NCI-H748 (cell line): ENCODE results near the gene ASAH2.
"Not testable (repeated sequence)": the region's sequence is repeated elsewhere in the genome, so short reads cannot be mapped to it uniquely, and the experiment has no call there.

Experiments used
- DNase-seq: peaks from one replicate; lab custom pipeline; 2025; ENCODE audit not compliant: unreplicated experiment; lab: John Stamatoyannopoulos, UW

Gene ASAH2

GRCh38 chr10:50251394-50251793 lies at the start of gene ASAH2:
TSS of gene ASAH2 (minus strand) at chr10:50251516. CDS start at chr10:50248610, 2,906 bp downstream.
- no peak for DNase-seq

GRCh38 chr10:50299948-50300669 lies 48.8 kb upstream of the ASAH2 start:
- no peak for DNase-seq

GRCh38 chr10:50295367-50295766 lies 44.1 kb upstream of the ASAH2 start:
- no peak for DNase-seq

GRCh38 chr10:50294582-50294981 lies 43.3 kb upstream of the ASAH2 start:
- DNase-seq: no peak

GRCh38 chr10:50293513-50294313 lies 42.4 kb upstream of the ASAH2 start:
- no peak for DNase-seq

GRCh38 chr10:50291261-50291850 lies 40.0 kb upstream of the ASAH2 start:
- DNase-seq: no peak

GRCh38 chr10:50289196-50289595 lies 37.9 kb upstream of the ASAH2 start:
- DNase-seq: no peak

GRCh38 chr10:50286996-50287803 lies 35.9 kb upstream of the ASAH2 start:
- DNase-seq: no peak

GRCh38 chr10:50286517-50286916 lies 35.2 kb upstream of the ASAH2 start:
- no peak for DNase-seq

GRCh38 chr10:50281967-50282522 lies 30.7 kb upstream of the ASAH2 start:
- DNase-seq: no peak

GRCh38 chr10:50281210-50281966 lies 30.1 kb upstream of the ASAH2 start:
- DNase-seq: no peak

- DNase-seq: no peak
Measured at GRCh38 chr10:50280049-50280841, 28.9 kb upstream of the ASAH2 start.

GRCh38 chr10:50279489-50279888 lies 28.2 kb upstream of the ASAH2 start:
- DNase-seq: no peak

- DNase-seq: peak; percentile 6
Measured at GRCh38 chr10:50275650-50276235, 24.4 kb upstream of the ASAH2 start.

GRCh38 chr10:50272531-50272930 lies 21.2 kb upstream of the ASAH2 start:
- no peak for DNase-seq

GRCh38 chr10:50271564-50272250 lies 20.4 kb upstream of the ASAH2 start:
- DNase-seq: no peak

GRCh38 chr10:50267877-50268276 lies 16.6 kb upstream of the ASAH2 start:
- DNase-seq: not testable (repeated sequence)

- peak; percentile 5 for DNase-seq
Measured at GRCh38 chr10:50262625-50263024, 11.3 kb upstream of the ASAH2 start.
